Measurements from ENCODE around the gene MPG. TPM values are rescaled to one million over a fixed set of nuclear protein-coding genes. Genes with fewer than 3 reads are reported as not detected.

The MPG gene
- total RNA-seq, 1 donor from 2014 or later: 56.5 TPM

GRCh38 chr16:101586-101985, 23.6 kb downstream of the MPG start:
- TF ChIP-seq EZH2 (IDR thresholded peaks at IDR 0.05; ENCODE audit: insufficient read depth, low read length) (no peak), CTCF (IDR thresholded peaks at IDR 0.05; ENCODE audit: insufficient read depth, low read depth, low read length) (no peak)
- peaks cover 56% of the 10 kb centered on the region for H4K20me1 ChIP-seq (ENCODE audit: insufficient read depth, low read length)

DNA sequence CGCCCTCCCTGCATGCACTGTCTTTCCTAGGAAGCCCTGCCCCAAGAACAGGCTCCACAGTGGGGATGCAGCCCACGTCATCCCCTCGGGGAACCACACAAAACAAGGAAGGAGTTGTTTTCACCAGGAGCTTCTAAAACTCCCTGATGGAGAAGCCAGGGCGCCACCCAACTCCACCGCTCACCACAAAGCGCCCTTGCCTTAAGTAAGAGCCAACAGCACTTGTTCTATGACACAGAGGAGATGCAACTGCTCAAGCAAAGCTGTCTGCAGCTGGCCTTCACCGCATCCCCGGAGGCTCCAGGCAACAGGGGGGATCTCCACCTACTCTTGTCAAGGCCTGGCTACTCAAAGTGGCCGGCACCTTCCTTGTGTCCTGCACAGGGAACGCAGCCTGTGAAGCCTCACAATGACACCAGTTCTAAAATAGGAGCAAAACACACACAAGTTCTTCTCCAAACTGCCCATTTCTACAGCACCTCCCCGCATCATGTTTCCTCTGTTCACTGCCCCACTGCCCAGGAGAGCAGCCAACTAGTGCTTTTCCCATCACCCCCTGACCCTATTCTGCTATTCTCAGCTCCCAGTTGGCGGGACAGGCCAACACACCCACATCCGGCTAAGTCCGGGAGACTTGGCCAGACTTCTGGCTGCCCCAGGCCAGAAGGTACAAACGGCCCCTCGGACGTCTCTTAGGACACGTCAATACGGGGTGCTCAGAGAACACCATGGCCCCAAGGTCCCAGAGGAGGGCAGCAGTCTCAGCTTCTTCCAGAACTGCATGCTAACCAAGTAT, 24.2 kb downstream of the MPG start:
- H2AFZ ChIP-seq (ENCODE audit: low read depth, low read length): no peak overlapping the region

More at GRCh38 chr16:101586-101985, 23.6 kb downstream of the MPG start:
- Mint-ChIP-seq H3K27ac (ENCODE audit: unreplicated experiment) (peak overlapping the region; percentile 26), H3K27me3 (ENCODE audit: low read depth, unreplicated experiment) (no peaks in the 10 kb centered on the region), H3K36me3 (ENCODE audit: low read depth, unreplicated experiment) (peaks cover 10% of the 10 kb centered on the region), H3K4me1 (ENCODE audit: low read depth, unreplicated experiment) (peaks cover 7% of the 10 kb centered on the region), H3K9me3 (ENCODE audit: unreplicated experiment) (no peaks in the 10 kb centered on the region), H3K4me3 (ENCODE audit: unreplicated experiment) (no peak overlapping the region)
- DNase-seq (ENCODE audit: low read depth) (no peak), FAIRE-seq (no peak)
- Histone ChIP-seq H3K4me1 (ENCODE audit: insufficient read depth, low read length) (peaks cover 28% of the 10 kb centered on the region), H3K9ac (ENCODE audit: low read length) (no peak overlapping the region), H3K27me3 (ENCODE audit: insufficient read depth, low read length) (no peaks in the 10 kb centered on the region), H3K4me2 (ENCODE audit: low read length) (no peak overlapping the region), H3K36me3 (ENCODE audit: insufficient read depth, low read length) (peaks cover 7% of the 10 kb centered on the region), H2AFZ (ENCODE audit: low read depth, low read length) (no peak overlapping the region), H3K27ac (ENCODE audit: low read depth, low read length) (no peak overlapping the region), H3K79me2 (ENCODE audit: insufficient read depth, low read length) (peaks cover 3% of the 10 kb centered on the region), H3K9me3 (ENCODE audit: insufficient read depth, low read depth, low read length) (no peaks in the 10 kb centered on the region), H3K4me3 (ENCODE audit: insufficient read depth, low read depth, low read length) (no peak overlapping the region)

More for the DNA sequence above, 24.2 kb downstream of the MPG start:
- Mint-ChIP-seq H3K9me3 (ENCODE audit: unreplicated experiment) (no peaks in the 10 kb centered on the region), H3K36me3 (ENCODE audit: low read depth, unreplicated experiment) (peaks cover 10% of the 10 kb centered on the region), H3K4me1 (ENCODE audit: low read depth, unreplicated experiment) (peaks cover 7% of the 10 kb centered on the region), H3K4me3 (ENCODE audit: unreplicated experiment) (no peak overlapping the region), H3K27ac (ENCODE audit: unreplicated experiment) (no peak overlapping the region), H3K27me3 (ENCODE audit: low read depth, unreplicated experiment) (no peaks in the 10 kb centered on the region)
- DNase-seq (ENCODE audit: low read depth): peak; percentile 59
- peaks cover 7% of the 10 kb centered on the region for H3K36me3 ChIP-seq (ENCODE audit: insufficient read depth, low read length)
- TF ChIP-seq EZH2 (IDR thresholded peaks at IDR 0.05; ENCODE audit: insufficient read depth, low read length): no peak
- no peak for TF ChIP-seq CTCF (IDR thresholded peaks at IDR 0.05; ENCODE audit: insufficient read depth, low read depth, low read length)
- peaks cover 58% of the 10 kb centered on the region for H4K20me1 ChIP-seq (ENCODE audit: insufficient read depth, low read length)
- no peak for FAIRE-seq
- H3K27me3 ChIP-seq (ENCODE audit: insufficient read depth, low read length): no peaks in the 10 kb centered on the region
- H3K4me1 ChIP-seq (ENCODE audit: insufficient read depth, low read length): peaks cover 26% of the 10 kb centered on the region
- H3K4me2 ChIP-seq (ENCODE audit: low read length): no peak overlapping the region
- H3K9ac ChIP-seq (ENCODE audit: low read length): no peak overlapping the region
- peaks cover 3% of the 10 kb centered on the region for H3K79me2 ChIP-seq (ENCODE audit: insufficient read depth, low read length)
- H3K27ac ChIP-seq (ENCODE audit: low read depth, low read length): no peak overlapping the region
- no peak overlapping the region for H3K4me3 ChIP-seq (ENCODE audit: insufficient read depth, low read depth, low read length)
- H3K9me3 ChIP-seq (ENCODE audit: insufficient read depth, low read depth, low read length): no peaks in the 10 kb centered on the region
